Tibial artery (tissue), 4 donors: ENCODE data around the gene GPRC5B.

Experiments used
- DNase-seq, 2 donors: peaks; one replicate each; pipeline ENCODE4 v3.0.0-alpha.2; 2019
- H3K27ac ChIP-seq, 2 donors: fragments of 200-600 bp; sonication (generic) in 1 of 2; 1 replicate in 1 of 2; 2 replicates in 1 of 2; pipeline ENCODE4 v1.5.1; 2018 to 2019; ENCODE audit warnings: mild to moderate bottlenecking in 1 of 2
- H3K27me3 ChIP-seq, 2 donors: fragments of 200-600 bp; sonication (generic) in 1 of 2; one replicate each; pipeline versions ENCODE4 v1.5.1 to v1.6.0; 2016 to 2019
- H3K36me3 ChIP-seq, 3 donors: fragments of 200-600 bp; sonication (generic) in 2 of 3; one replicate each; pipeline ENCODE4 v1.5.1; 2016 to 2019; ENCODE audit warnings: mild to moderate bottlenecking in 2 of 3
- H3K4me1 ChIP-seq, 4 donors: fragments of 200-600 bp; sonication (generic) in 2 of 4; 1 replicate in 3 of 4; 2 replicates in 1 of 4; pipeline ENCODE4 v1.5.1; 2016 to 2019
- H3K4me3 ChIP-seq, 2 donors: fragments of 200-600 bp; sonication (generic) in 1 of 2; 1 replicate in 1 of 2; 2 replicates in 1 of 2; pipeline ENCODE4 v1.5.1; 2018 to 2019; ENCODE audit warnings: mild to moderate bottlenecking in 2 of 2
- H3K9me3 ChIP-seq, 3 donors: fragments of 200-600 bp; sonication (generic) in 1 of 3; one replicate each; pipeline ENCODE4 v1.5.1; 2016 to 2019
- CTCF ChIP-seq, 2 experiments: fragments of 200-600 bp in 1 of 2; fragments of 450-650 bp in 1 of 2; IDR thresholded peaks; one replicate each; pipeline ENCODE4 v1.5.1; 2017 to 2019; ENCODE audit warnings: antibody characterized with exemption in 2 of 2, mild to moderate bottlenecking in 1 of 2, moderate library complexity in 1 of 2
- intact Hi-C: fragments of 100-400 bp; cut with DNase I; formaldehyde crosslinking; loops from one replicate; pipeline ENCODE4 v1.15.0; 2023; ENCODE audit warnings: low total_unique reads

GPRC5B gene

GRCh38 chr16:19837984-19838707, 46.5 kb downstream of the GPRC5B start:
- H3K4me1 ChIP-seq: no peaks in the 10 kb centered on the region
- no peaks in the 10 kb centered on the region for H3K36me3 ChIP-seq
- no peaks in the 10 kb centered on the region for H3K27me3 ChIP-seq
- no peak for TF ChIP-seq CTCF (IDR thresholded peaks at IDR 0.05)
- no peak for DNase-seq
- H3K4me3 ChIP-seq: no peak overlapping the region
- intact Hi-C loops: no loop called here
- no peaks in the 10 kb centered on the region for H3K9me3 ChIP-seq
- no peak overlapping the region for H3K27ac ChIP-seq

GRCh38 chr16:19837331-19837980, 47.2 kb downstream of the GPRC5B start:
- no peak overlapping the region for H3K27ac ChIP-seq
- no peaks in the 10 kb centered on the region for H3K9me3 ChIP-seq
- H3K36me3 ChIP-seq: no peaks in the 10 kb centered on the region
- no peak overlapping the region for H3K4me3 ChIP-seq
- intact Hi-C loops: no loop called here
- no peak for TF ChIP-seq CTCF (IDR thresholded peaks at IDR 0.05)
- no peaks in the 10 kb centered on the region for H3K27me3 ChIP-seq
- no peaks in the 10 kb centered on the region for H3K4me1 ChIP-seq
- DNase-seq: no peak

- Histone ChIP-seq H3K4me1 (no peaks in the 10 kb centered on the region), H3K27me3 (no peaks in the 10 kb centered on the region), H3K36me3 (no peaks in the 10 kb centered on the region), H3K27ac (no peak overlapping the region), H3K4me3 (no peak overlapping the region), H3K9me3 (no peaks in the 10 kb centered on the region)
- intact Hi-C loops: no loop called here
- TF ChIP-seq CTCF (IDR thresholded peaks at IDR 0.05): no peak
- DNase-seq: no peak
These were observed 48.7 kb downstream of the GPRC5B start for GRCh38 chr16:19835968-19836421.

DNA sequence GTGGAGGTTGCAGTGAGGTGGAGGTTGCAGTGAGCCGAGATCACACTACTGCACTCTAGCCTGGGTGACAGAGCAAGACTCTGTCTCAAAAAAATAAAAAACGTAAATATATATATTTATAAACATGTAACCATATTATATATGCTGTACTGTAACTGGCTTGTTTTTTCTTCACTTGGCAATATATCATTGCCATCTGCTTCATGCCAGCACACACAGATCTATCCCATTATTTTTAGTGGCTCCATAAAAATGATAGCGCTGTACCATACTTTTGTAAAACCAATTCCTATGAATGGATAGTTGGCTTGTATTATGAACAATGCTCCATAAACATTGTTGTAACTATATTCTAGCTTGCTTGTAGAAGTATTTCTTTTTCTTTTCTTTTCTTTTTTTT, 49.5 kb downstream of the GPRC5B start:
- Histone ChIP-seq H3K27me3 (no peaks in the 10 kb centered on the region), H3K36me3 (no peaks in the 10 kb centered on the region), H3K9me3 (no peaks in the 10 kb centered on the region), H3K4me3 (no peak overlapping the region), H3K4me1 (no peaks in the 10 kb centered on the region), H3K27ac (no peak overlapping the region)
- no peak for DNase-seq
- intact Hi-C loops: no loop called here
- no peak for TF ChIP-seq CTCF (IDR thresholded peaks at IDR 0.05)

- no peaks in the 10 kb centered on the region for H3K36me3 ChIP-seq
- no peaks in the 10 kb centered on the region for H3K9me3 ChIP-seq
- intact Hi-C loops: no loop called here
- no peaks in the 10 kb centered on the region for H3K4me1 ChIP-seq
- no peak overlapping the region for H3K27ac ChIP-seq
- no peak overlapping the region for H3K4me3 ChIP-seq
- H3K27me3 ChIP-seq: no peaks in the 10 kb centered on the region
- TF ChIP-seq CTCF (IDR thresholded peaks at IDR 0.05): no peak
- DNase-seq: no peak
These were observed 51.1 kb downstream of the GPRC5B start for GRCh38 chr16:19833581-19833980.
